Measurements from ENCODE around the gene IGFL4.

IGFL4 gene

GRCh38 chr19:46016426-46017094, 24.2 kb downstream of the IGFL4 start:
- Histone ChIP-seq H3K4me3 (ENCODE audit: low read length) (peak overlapping the region; percentile 77), H3K9ac (ENCODE audit: low read length) (peak overlapping the region; percentile 34), H3K27me3 (ENCODE audit: control insufficient read depth, insufficient read depth, low read length) (peaks cover 23% of the 10 kb centered on the region), H3K4me1 (ENCODE audit: control insufficient read depth, insufficient read depth, low read length) (peaks cover 17% of the 10 kb centered on the region), H3K9me3 (ENCODE audit: control insufficient read depth, low read length) (no peaks in the 10 kb centered on the region), H3K36me3 (ENCODE audit: control insufficient read depth, insufficient read depth, low read length) (no peaks in the 10 kb centered on the region)

GRCh38 chr19:46015687-46016425, 24.9 kb downstream of the IGFL4 start:
- H3K4me3 ChIP-seq (ENCODE audit: low read length) = peak overlapping the region; percentile 77
- no peaks in the 10 kb centered on the region for H3K36me3 ChIP-seq (ENCODE audit: control insufficient read depth, insufficient read depth, low read length)
- H3K4me1 ChIP-seq (ENCODE audit: control insufficient read depth, insufficient read depth, low read length) = peaks cover 17% of the 10 kb centered on the region
- H3K9me3 ChIP-seq (ENCODE audit: control insufficient read depth, low read length) = no peaks in the 10 kb centered on the region
- peak overlapping the region; percentile 34 for H3K9ac ChIP-seq (ENCODE audit: low read length)
- H3K27me3 ChIP-seq (ENCODE audit: control insufficient read depth, insufficient read depth, low read length) = peaks cover 22% of the 10 kb centered on the region

- Histone ChIP-seq H3K4me3 (ENCODE audit: low read length) (peak overlapping the region; percentile 31), H3K9ac (ENCODE audit: low read length) (peak overlapping the region; percentile 48), H3K4me1 (ENCODE audit: control insufficient read depth, insufficient read depth, low read length) (peaks cover 17% of the 10 kb centered on the region), H3K9me3 (ENCODE audit: control insufficient read depth, low read length) (no peaks in the 10 kb centered on the region), H3K36me3 (ENCODE audit: control insufficient read depth, insufficient read depth, low read length) (no peaks in the 10 kb centered on the region), H3K27me3 (ENCODE audit: control insufficient read depth, insufficient read depth, low read length) (peaks cover 22% of the 10 kb centered on the region)
These were observed 25.7 kb downstream of the IGFL4 start for GRCh38 chr19:46014941-46015686.

GRCh38 chr19:46014534-46014933, 26.3 kb downstream of the IGFL4 start:
- H3K4me1 ChIP-seq (ENCODE audit: control insufficient read depth, insufficient read depth, low read length) = peaks cover 17% of the 10 kb centered on the region
- peaks cover 22% of the 10 kb centered on the region for H3K27me3 ChIP-seq (ENCODE audit: control insufficient read depth, insufficient read depth, low read length)
- no peaks in the 10 kb centered on the region for H3K36me3 ChIP-seq (ENCODE audit: control insufficient read depth, insufficient read depth, low read length)
- H3K9ac ChIP-seq (ENCODE audit: low read length) = peak overlapping the region; percentile 48
- H3K9me3 ChIP-seq (ENCODE audit: control insufficient read depth, low read length) = no peaks in the 10 kb centered on the region
- H3K4me3 ChIP-seq (ENCODE audit: low read length) = peak overlapping the region; percentile 31

GRCh38 chr19:46009530-46010510, 31.0 kb downstream of the IGFL4 start:
- no peak overlapping the region for H3K9ac ChIP-seq (ENCODE audit: low read length)
- no peak overlapping the region for H3K4me3 ChIP-seq (ENCODE audit: low read length)
- peaks cover 6% of the 10 kb centered on the region for H3K27me3 ChIP-seq (ENCODE audit: control insufficient read depth, insufficient read depth, low read length)
- H3K36me3 ChIP-seq (ENCODE audit: control insufficient read depth, insufficient read depth, low read length) = peaks cover 3% of the 10 kb centered on the region
- peaks cover 5% of the 10 kb centered on the region for H3K4me1 ChIP-seq (ENCODE audit: control insufficient read depth, insufficient read depth, low read length)
- H3K9me3 ChIP-seq (ENCODE audit: control insufficient read depth, low read length) = no peaks in the 10 kb centered on the region

GRCh38 chr19:46006411-46006810, 34.4 kb downstream of the IGFL4 start:
- H3K9me3 ChIP-seq (ENCODE audit: control insufficient read depth, low read length) = no peaks in the 10 kb centered on the region

GRCh38 chr19:46002678-46003275, 38.0 kb downstream of the IGFL4 start:
- no peak overlapping the region for H3K9ac ChIP-seq (ENCODE audit: low read length)
- no peak overlapping the region for H3K4me3 ChIP-seq (ENCODE audit: low read length)
- peaks cover 10% of the 10 kb centered on the region for H3K27me3 ChIP-seq (ENCODE audit: control insufficient read depth, insufficient read depth, low read length)
- H3K36me3 ChIP-seq (ENCODE audit: control insufficient read depth, insufficient read depth, low read length) = peaks cover 3% of the 10 kb centered on the region
- no peaks in the 10 kb centered on the region for H3K9me3 ChIP-seq (ENCODE audit: control insufficient read depth, low read length)
- peaks cover 12% of the 10 kb centered on the region for H3K4me1 ChIP-seq (ENCODE audit: control insufficient read depth, insufficient read depth, low read length)

More at GRCh38 chr19:46006411-46006810, 34.4 kb downstream of the IGFL4 start:
- Histone ChIP-seq H3K27me3 (ENCODE audit: control insufficient read depth, insufficient read depth, low read length) (no peaks in the 10 kb centered on the region), H3K4me3 (ENCODE audit: low read length) (no peak overlapping the region), H3K36me3 (ENCODE audit: control insufficient read depth, insufficient read depth, low read length) (peaks cover 3% of the 10 kb centered on the region), H3K9ac (ENCODE audit: low read length) (no peak overlapping the region), H3K4me1 (ENCODE audit: control insufficient read depth, insufficient read depth, low read length) (no peaks in the 10 kb centered on the region)

GRCh38 chr19:46000491-46001246, 40.1 kb downstream of the IGFL4 start:
- peak overlapping the region; percentile 4 for H3K4me3 ChIP-seq (ENCODE audit: low read length)

GRCh38 chr19:45999653-46000121, 41.1 kb downstream of the IGFL4 start:
- no peak overlapping the region for H3K9ac ChIP-seq (ENCODE audit: low read length)
- H3K27me3 ChIP-seq (ENCODE audit: control insufficient read depth, insufficient read depth, low read length) = peaks cover 10% of the 10 kb centered on the region
- no peak overlapping the region for H3K4me3 ChIP-seq (ENCODE audit: low read length)
- H3K9me3 ChIP-seq (ENCODE audit: control insufficient read depth, low read length) = no peaks in the 10 kb centered on the region
- no peaks in the 10 kb centered on the region for H3K36me3 ChIP-seq (ENCODE audit: control insufficient read depth, insufficient read depth, low read length)
- peaks cover 19% of the 10 kb centered on the region for H3K4me1 ChIP-seq (ENCODE audit: control insufficient read depth, insufficient read depth, low read length)

More at GRCh38 chr19:46000491-46001246, 40.1 kb downstream of the IGFL4 start:
- Histone ChIP-seq H3K9ac (ENCODE audit: low read length) (no peak overlapping the region), H3K4me1 (ENCODE audit: control insufficient read depth, insufficient read depth, low read length) (peaks cover 18% of the 10 kb centered on the region), H3K36me3 (ENCODE audit: control insufficient read depth, insufficient read depth, low read length) (no peaks in the 10 kb centered on the region), H3K9me3 (ENCODE audit: control insufficient read depth, low read length) (no peaks in the 10 kb centered on the region), H3K27me3 (ENCODE audit: control insufficient read depth, insufficient read depth, low read length) (peaks cover 10% of the 10 kb centered on the region)

- no peaks in the 10 kb centered on the region for H3K36me3 ChIP-seq (ENCODE audit: control insufficient read depth, insufficient read depth, low read length)
- peaks cover 19% of the 10 kb centered on the region for H3K4me1 ChIP-seq (ENCODE audit: control insufficient read depth, insufficient read depth, low read length)
- no peaks in the 10 kb centered on the region for H3K9me3 ChIP-seq (ENCODE audit: control insufficient read depth, low read length)
- peaks cover 10% of the 10 kb centered on the region for H3K27me3 ChIP-seq (ENCODE audit: control insufficient read depth, insufficient read depth, low read length)
- no peak overlapping the region for H3K9ac ChIP-seq (ENCODE audit: low read length)
- no peak overlapping the region for H3K4me3 ChIP-seq (ENCODE audit: low read length)
These were observed 42.0 kb downstream of the IGFL4 start for GRCh38 chr19:45998834-45999233.
